ENCODE results near the gene FNBP1. TPM values are rescaled to one million over a fixed set of nuclear protein-coding genes. Genes with fewer than 3 reads are reported as not detected.
"Not testable (repeated sequence)": the region's sequence is repeated elsewhere in the genome, so short reads cannot be mapped to it uniquely, and the experiment has no call there.

Gene FNBP1
- total RNA-seq, 1 donor, result 41.9 TPM

GRCh38 chr9:129891569-129891968 lies 151.4 kb downstream of the FNBP1 start:
- DNase-seq (ENCODE audit: low read depth), result no peak
- TF ChIP-seq CTCF (IDR thresholded peaks at IDR 0.05; ENCODE audit: insufficient read depth, low read depth, low read length), result no peak
- H3K4me3 ChIP-seq (ENCODE audit: low read depth, low read length), result no peak overlapping the region

GRCh38 chr9:129890718-129891299 lies 152.2 kb downstream of the FNBP1 start:
- not testable (repeated sequence) for H3K4me3 ChIP-seq (ENCODE audit: low read depth, low read length); DNase-seq (ENCODE audit: low read depth)

- no peak for DNase-seq (ENCODE audit: low read depth)
- no peak overlapping the region for H3K4me3 ChIP-seq (ENCODE audit: low read depth, low read length)
- TF ChIP-seq CTCF (IDR thresholded peaks at IDR 0.05; ENCODE audit: insufficient read depth, low read depth, low read length), result no peak
These were observed 152.9 kb downstream of the FNBP1 start for GRCh38 chr9:129889941-129890717.

GRCh38 chr9:129889122-129889940 lies 153.7 kb downstream of the FNBP1 start:
- TF ChIP-seq CTCF (IDR thresholded peaks at IDR 0.05; ENCODE audit: insufficient read depth, low read depth, low read length), result no peak
- DNase-seq (ENCODE audit: low read depth), result no peak
- H3K4me3 ChIP-seq (ENCODE audit: low read depth, low read length), result no peak overlapping the region

GRCh38 chr9:129888293-129889121 lies 154.5 kb downstream of the FNBP1 start:
- TF ChIP-seq CTCF (IDR thresholded peaks at IDR 0.05; ENCODE audit: insufficient read depth, low read depth, low read length), result no peak
- no peak overlapping the region for H3K4me3 ChIP-seq (ENCODE audit: low read depth, low read length)
- DNase-seq (ENCODE audit: low read depth), result no peak

GRCh38 chr9:129887334-129888292 lies 155.4 kb downstream of the FNBP1 start:
- no peak overlapping the region for H3K4me3 ChIP-seq (ENCODE audit: low read depth, low read length)
- DNase-seq (ENCODE audit: low read depth), result peak; percentile 64
- TF ChIP-seq CTCF (IDR thresholded peaks at IDR 0.05; ENCODE audit: insufficient read depth, low read depth, low read length), result peak; percentile 14

Measured in fibroblast of villous mesenchyme (primary cell).